ENCODE measurements around the gene CMPK2. TPM values are rescaled to one million over a fixed set of nuclear protein-coding genes. Genes with fewer than 3 reads are reported as not detected.
"Not testable (repeated sequence)": the region's sequence is repeated elsewhere in the genome, so short reads cannot be mapped to it uniquely, and the experiment has no call there.

CMPK2 gene
- total RNA-seq: 3.1 TPM

- DNase-seq: no peak
These were observed at the start of gene CMPK2 for GRCh38 chr2:6865346-6866274. Gene CMPK2, minus strand, starts transcription at chr2:6865907. Its CDS starts 211 bp downstream, at chr2:6865696.

GRCh38 chr2:6915399-6915798 is 49.7 kb upstream of the CMPK2 start:
- no peak for DNase-seq

GRCh38 chr2:6914828-6915227 is 49.1 kb upstream of the CMPK2 start:
- no peak for DNase-seq

- no peak for DNase-seq
These were observed 47.9 kb upstream of the CMPK2 start for GRCh38 chr2:6913415-6914157.

- DNase-seq: no peak
These were observed 46.0 kb upstream of the CMPK2 start for GRCh38 chr2:6911721-6912120.

- DNase-seq: no peak
These were observed 44.0 kb upstream of the CMPK2 start for GRCh38 chr2:6909431-6910385.

GRCh38 chr2:6908291-6908690 is 42.6 kb upstream of the CMPK2 start:
- no peak for DNase-seq

- DNase-seq: no peak
These were observed 40.5 kb upstream of the CMPK2 start for GRCh38 chr2:6906165-6906741.

- DNase-seq: no peak
These were observed 40.0 kb upstream of the CMPK2 start for GRCh38 chr2:6905668-6906067.

GRCh38 chr2:6902581-6902980 is 36.9 kb upstream of the CMPK2 start:
- not testable (repeated sequence) for DNase-seq

- peak; percentile 65 for DNase-seq
These were observed 31.4 kb upstream of the CMPK2 start for GRCh38 chr2:6896930-6897759.

GRCh38 chr2:6893876-6894482 is 28.3 kb upstream of the CMPK2 start:
- no peak for DNase-seq

- DNase-seq: no peak
These were observed 23.0 kb upstream of the CMPK2 start for GRCh38 chr2:6888724-6889123.

- no peak for DNase-seq
These were observed 22.1 kb upstream of the CMPK2 start for GRCh38 chr2:6887751-6888192.

GRCh38 chr2:6885968-6886367 is 20.3 kb upstream of the CMPK2 start:
- DNase-seq: no peak

GRCh38 chr2:6885551-6885950 is 19.8 kb upstream of the CMPK2 start:
- no peak for DNase-seq

GRCh38 chr2:6883448-6884122 is 17.9 kb upstream of the CMPK2 start:
- DNase-seq: peak; percentile 20

GRCh38 chr2:6881516-6881915 is 15.8 kb upstream of the CMPK2 start:
- DNase-seq: no peak

GRCh38 chr2:6881046-6881445 is 15.3 kb upstream of the CMPK2 start:
- DNase-seq: no peak
